ENCODE data around the gene EIF4E3. TPM values are rescaled to one million over a fixed set of nuclear protein-coding genes. Genes with fewer than 3 reads are reported as not detected.
A peak's percentile ranks its signal among the peaks of the same experiment; 100 is the strongest.

Gene EIF4E3
- polyA plus RNA-seq = 1.7 TPM

- Mint-ChIP-seq H3K27ac (peak within 1 kb of the TSS; percentile 20 to 93 (median 68)), H3K4me3 (peak within 1 kb of the TSS; percentile 83 to 93 (median 88)), H3K4me1 (peaks cover 26 to 32% (median 28%) of the 10 kb centered on the region in 3 donors), H3K27me3 (peaks cover 13% of the 10 kb centered on the region), H3K36me3 (peaks cover 3% of the 10 kb centered on the region), H3K9me3 (no peaks in the 10 kb centered on the region)
Observed at GRCh38 chr3:71725271-71725991, at the start of gene EIF4E3. Gene EIF4E3 (minus strand): TSS chr3:71725402. CDS start chr3:71725367, 35 bp downstream.

- H3K9me3 Mint-ChIP-seq = no peaks in the 10 kb centered on the region
- H3K4me3 Mint-ChIP-seq = no peak overlapping the region
- H3K27ac Mint-ChIP-seq = no peak overlapping the region
Observed at GRCh38 chr3:71771884-71772283, 46.7 kb upstream of the EIF4E3 start.

GRCh38 chr3:71771126-71771525 lies 45.9 kb upstream of the EIF4E3 start:
- Mint-ChIP-seq H3K27me3 (peaks cover 4% of the 10 kb centered on the region), H3K4me3 (no peak overlapping the region), H3K4me1 (no peaks in the 10 kb centered on the region), H3K27ac (no peak overlapping the region), H3K9me3 (no peaks in the 10 kb centered on the region), H3K36me3 (no peaks in the 10 kb centered on the region)

More at GRCh38 chr3:71771884-71772283, 46.7 kb upstream of the EIF4E3 start:
- Mint-ChIP-seq H3K36me3 (no peaks in the 10 kb centered on the region), H3K4me1 (no peaks in the 10 kb centered on the region), H3K27me3 (peaks cover 10% of the 10 kb centered on the region)

GRCh38 chr3:71763426-71763825 lies 38.2 kb upstream of the EIF4E3 start:
- H3K9me3 Mint-ChIP-seq = peaks cover 0 to 5% (median 0%) of the 10 kb centered on the region in 3 donors
- peaks cover 0 to 1% (median 0%) of the 10 kb centered on the region in 3 donors for H3K4me1 Mint-ChIP-seq
- peaks cover 23% of the 10 kb centered on the region for H3K27me3 Mint-ChIP-seq
- H3K27ac Mint-ChIP-seq = no peak overlapping the region
- peaks cover 1% of the 10 kb centered on the region for H3K36me3 Mint-ChIP-seq
- H3K4me3 Mint-ChIP-seq = no peak overlapping the region

GRCh38 chr3:71760140-71760539 lies 34.9 kb upstream of the EIF4E3 start:
- no peak overlapping the region for H3K27ac Mint-ChIP-seq
- H3K4me3 Mint-ChIP-seq = no peak overlapping the region
- peaks cover 2% of the 10 kb centered on the region for H3K36me3 Mint-ChIP-seq
- H3K9me3 Mint-ChIP-seq = peaks cover 0 to 2% (median 0%) of the 10 kb centered on the region in 3 donors
- H3K27me3 Mint-ChIP-seq = peaks cover 34% of the 10 kb centered on the region
- H3K4me1 Mint-ChIP-seq = peaks cover 2 to 3% (median 2%) of the 10 kb centered on the region in 3 donors

- Mint-ChIP-seq H3K27ac (no peak overlapping the region), H3K4me3 (peak overlapping the region in 1 of 4 donors; percentile 20), H3K4me1 (peaks cover 3 to 4% (median 4%) of the 10 kb centered on the region in 3 donors), H3K9me3 (peaks cover 0 to 2% (median 0%) of the 10 kb centered on the region in 3 donors), H3K36me3 (peaks cover 2% of the 10 kb centered on the region), H3K27me3 (peaks cover 38% of the 10 kb centered on the region)
Observed at GRCh38 chr3:71759401-71759800, 34.2 kb upstream of the EIF4E3 start.

- H3K27me3 Mint-ChIP-seq = peaks cover 39% of the 10 kb centered on the region
- H3K4me1 Mint-ChIP-seq = peaks cover 2 to 4% (median 4%) of the 10 kb centered on the region in 3 donors
- H3K27ac Mint-ChIP-seq = no peak overlapping the region
- peaks cover 2% of the 10 kb centered on the region for H3K36me3 Mint-ChIP-seq
- H3K4me3 Mint-ChIP-seq = no peak overlapping the region
- H3K9me3 Mint-ChIP-seq = no peaks in the 10 kb centered on the region
Observed at GRCh38 chr3:71758091-71758490, 32.9 kb upstream of the EIF4E3 start.

GRCh38 chr3:71754610-71755253 lies 29.5 kb upstream of the EIF4E3 start:
- peak overlapping the region in 1 of 3 donors; percentile 2 for H3K27ac Mint-ChIP-seq
- peaks cover 0 to 2% (median 0%) of the 10 kb centered on the region in 3 donors for H3K9me3 Mint-ChIP-seq
- peak overlapping the region; percentile 38 to 80 (median 66) for H3K4me3 Mint-ChIP-seq
- peaks cover 46% of the 10 kb centered on the region for H3K27me3 Mint-ChIP-seq
- H3K36me3 Mint-ChIP-seq = peaks cover 1% of the 10 kb centered on the region
- H3K4me1 Mint-ChIP-seq = peaks cover 4 to 6% (median 4%) of the 10 kb centered on the region in 3 donors

GRCh38 chr3:71753701-71754609 lies 28.8 kb upstream of the EIF4E3 start, which contains the start of gene GPR27:
Gene GPR27 (plus strand): TSS chr3:71753855. CDS start chr3:71754050, 195 bp downstream.
- Mint-ChIP-seq H3K4me3 (peak within 1 kb of the TSS in 3 of 4 donors; percentile 25 to 68 (median 57)), H3K27ac (peak within 1 kb of the TSS in 1 of 3 donors; percentile 85), H3K9me3 (peaks cover 0 to 2% (median 0%) of the 10 kb centered on the region in 3 donors), H3K27me3 (peaks cover 41% of the 10 kb centered on the region), H3K4me1 (peaks cover 4 to 6% (median 4%) of the 10 kb centered on the region in 3 donors), H3K36me3 (peaks cover 1% of the 10 kb centered on the region)

GRCh38 chr3:71752831-71753700 lies 27.9 kb upstream of the EIF4E3 start:
- peaks cover 0 to 2% (median 0%) of the 10 kb centered on the region in 3 donors for H3K9me3 Mint-ChIP-seq
- peaks cover 38% of the 10 kb centered on the region for H3K27me3 Mint-ChIP-seq
- H3K36me3 Mint-ChIP-seq = peaks cover 1% of the 10 kb centered on the region
- H3K4me3 Mint-ChIP-seq = peak overlapping the region in 3 of 4 donors; percentile 25 to 68 (median 57)
- H3K27ac Mint-ChIP-seq = peak overlapping the region in 1 of 3 donors; percentile 85
- H3K4me1 Mint-ChIP-seq = peaks cover 4 to 6% (median 4%) of the 10 kb centered on the region in 3 donors

GRCh38 chr3:71751602-71752001 lies 26.4 kb upstream of the EIF4E3 start:
- Mint-ChIP-seq H3K4me1 (peaks cover 4 to 6% (median 4%) of the 10 kb centered on the region in 3 donors), H3K27me3 (peaks cover 35% of the 10 kb centered on the region), H3K9me3 (peaks cover 0 to 2% (median 0%) of the 10 kb centered on the region in 3 donors), H3K4me3 (no peak overlapping the region), H3K27ac (no peak overlapping the region), H3K36me3 (peaks cover 1% of the 10 kb centered on the region)

GRCh38 chr3:71744738-71745137 lies 19.5 kb upstream of the EIF4E3 start:
- no peaks in the 10 kb centered on the region for H3K4me1 Mint-ChIP-seq

GRCh38 chr3:71742621-71743020 lies 17.4 kb upstream of the EIF4E3 start:
- Mint-ChIP-seq H3K27me3 (peaks cover 5% of the 10 kb centered on the region), H3K36me3 (no peaks in the 10 kb centered on the region), H3K4me3 (no peak overlapping the region), H3K9me3 (peaks cover 2 to 40% (median 13%) of the 10 kb centered on the region in 3 donors), H3K4me1 (no peaks in the 10 kb centered on the region), H3K27ac (no peak overlapping the region)

More at GRCh38 chr3:71744738-71745137, 19.5 kb upstream of the EIF4E3 start:
- Mint-ChIP-seq H3K27me3 (peaks cover 1% of the 10 kb centered on the region), H3K36me3 (no peaks in the 10 kb centered on the region), H3K27ac (no peak overlapping the region), H3K4me3 (no peak overlapping the region), H3K9me3 (peaks cover 2 to 39% (median 11%) of the 10 kb centered on the region in 3 donors)

All from IgD-negative memory B cell (primary cell).